Occipital lobe (tissue), 2 donors: ENCODE data around the gene IFNGR1. TPM values are rescaled to one million over a fixed set of nuclear protein-coding genes. Genes with fewer than 3 reads are reported as not detected.

ENCODE experiments used
- DNase-seq: peaks from one replicate; lab custom pipeline; 2025; lab: John Stamatoyannopoulos, UW
- total RNA-seq: library from RNA; depleted of rRNA; stranded (reverse); fragments of >200 nt; gene quantifications from one replicate; pipeline ENCODE4 v1.2.3, GENCODE V29; 2014

IFNGR1 gene
- total RNA-seq, 1 donor from 2014 or later = 72.5 TPM

DNA sequence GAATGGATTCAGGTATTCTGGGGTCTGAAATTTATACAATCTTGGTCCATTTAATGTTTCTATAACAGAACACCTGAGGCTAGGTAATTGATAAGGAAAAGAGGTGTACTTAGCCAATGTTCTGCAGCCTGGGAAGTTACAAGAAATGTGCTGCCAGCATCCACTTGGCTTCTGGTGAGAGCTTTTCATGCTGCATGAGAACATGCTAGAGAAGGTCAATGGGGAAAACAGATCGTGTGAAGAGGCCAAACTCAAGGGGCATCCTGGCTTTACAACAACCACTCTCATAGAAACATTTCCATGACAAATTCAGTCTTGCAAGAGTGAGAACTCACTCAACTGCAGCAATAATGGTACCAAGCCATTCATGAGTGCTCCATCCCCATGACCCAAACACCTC is 62.5 kb downstream of the IFNGR1 start:
- no peak for DNase-seq

DNA sequence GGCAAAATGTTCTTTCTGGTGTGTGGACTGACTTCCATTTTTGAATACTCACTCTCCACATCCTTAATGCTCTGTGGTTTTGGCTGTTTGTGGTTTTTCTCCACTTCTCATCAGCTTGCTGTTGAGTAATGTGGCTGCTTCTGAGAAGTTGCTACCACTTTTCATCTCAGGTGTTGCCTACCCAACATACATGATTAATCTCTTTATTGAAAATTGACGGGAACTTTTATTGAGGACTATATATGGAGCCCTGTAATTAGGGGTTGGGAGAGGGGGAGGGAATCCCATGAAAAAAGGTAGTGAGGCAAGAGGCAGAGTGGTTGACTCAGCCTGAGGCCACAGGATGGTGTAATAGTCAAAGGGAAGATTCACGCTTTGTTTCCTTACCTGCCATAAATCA is 63.4 kb downstream of the IFNGR1 start:
- DNase-seq = no peak

- no peak for DNase-seq
These were observed 69.1 kb downstream of the IFNGR1 start for GRCh38 chr6:137150072-137150471.

GRCh38 chr6:137149035-137149393 is 70.2 kb downstream of the IFNGR1 start:
- no peak for DNase-seq

DNA sequence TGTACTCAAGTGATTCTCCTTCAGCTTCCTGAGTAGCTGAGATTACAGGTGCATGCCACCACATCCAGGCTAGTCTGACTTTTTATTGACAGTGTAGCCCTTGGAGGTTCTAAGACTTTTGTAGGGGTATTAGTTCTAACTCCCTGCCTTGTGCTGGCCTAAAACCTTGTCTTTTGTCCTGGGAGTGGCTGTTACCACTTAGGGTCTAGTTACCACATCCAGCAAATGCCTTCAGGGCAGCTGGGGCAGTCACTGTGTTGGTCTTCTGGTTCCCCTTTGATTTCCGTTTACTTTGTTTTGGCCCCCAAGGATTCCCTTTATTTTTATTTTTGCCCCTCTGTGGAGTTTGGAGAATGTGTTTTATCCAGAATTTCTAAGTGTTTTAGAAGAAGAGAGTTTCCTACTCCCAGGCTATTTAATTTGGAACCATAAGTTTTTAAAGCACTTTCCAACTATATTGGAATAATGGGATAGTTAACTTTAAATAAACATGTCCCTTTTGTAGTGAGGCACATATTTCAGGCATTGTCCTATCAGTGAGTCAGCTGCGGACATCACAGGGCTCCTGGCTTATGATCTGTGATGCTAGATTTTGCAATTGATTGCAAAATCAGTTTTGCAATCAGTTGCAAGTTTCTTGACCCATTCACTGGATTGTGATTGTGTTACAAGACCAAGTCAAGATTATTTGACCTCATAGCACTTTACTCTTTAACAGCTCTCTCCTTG is 70.7 kb downstream of the IFNGR1 start:
- DNase-seq = no peak

Other genes starting within 250 kb of the IFNGR1 start
- 0.16 TPM for gene IL20RA, start 174.4 kb downstream of the IFNGR1 start, total RNA-seq
- not detected for gene IL22RA2, start 45.7 kb downstream of the IFNGR1 start, total RNA-seq